IMR-90 (cell line): Measurements from ENCODE around the gene FNDC5. TPM values are rescaled to one million over a fixed set of nuclear protein-coding genes. Genes with fewer than 3 reads are reported as not detected.

Experiments
- ATAC-seq: fragments of 200-7000 bp; cut with Tn5 transposase; 2 replicates; pipeline ENCODE4 v1.9.1; 2020; ENCODE audit warnings: low read depth, mild to moderate bottlenecking, moderate library complexity
- BruUV-seq: library from RNA; stranded (reverse); fragments of 400-500 nt; replicated peaks from 2 replicates; lab custom pipeline; 2021; lab: Mats Ljungman, UMichigan
- CTCF ChIA-PET: fragments of 300-600 bp; formaldehyde crosslinking; extraction: SDS; loops from one replicate; lab custom pipeline; 2021; ENCODE audit warnings: antibody characterized with exemption; lab: Yijun Ruan, JAX
- POLR2A ChIA-PET: fragments of 300-600 bp; sonication (Branson Sonifier 250); formaldehyde crosslinking; loops from one replicate; lab custom pipeline; 2022; ENCODE audit warnings: antibody characterized with exemption; ENCODE audit not compliant: unreplicated experiment; lab: Charles Lee
- DNase-seq: peaks from one replicate; pipeline ENCODE4 v3.0.0; 2013
- H2AFZ ChIP-seq: replicated peaks from 2 replicates; pipeline ENCODE3; 2013; ENCODE audit warnings: low read length, mild to moderate bottlenecking; ENCODE audit not compliant: poor library complexity
- H2AK5ac ChIP-seq: 2 replicates; pipeline ENCODE4 v1.6.1; 2013; ENCODE audit warnings: low read depth, low read length, inconsistent platforms
- H2AK9ac ChIP-seq: replicated peaks from 2 replicates; pipeline ENCODE3; 2013; ENCODE audit warnings: mild to moderate bottlenecking, low read depth, low read length, moderate library complexity; ENCODE audit not compliant: poor library complexity
- H2BK120ac ChIP-seq: 2 replicates; pipeline ENCODE4 v1.6.1; 2013; ENCODE audit warnings: low read depth, low read length, inconsistent platforms
- H2BK15ac ChIP-seq: 3 replicates; pipeline ENCODE4 v1.6.1; 2013; ENCODE audit warnings: low read depth, low read length, inconsistent platforms
- H2BK20ac ChIP-seq: 2 replicates; pipeline ENCODE4 v1.6.1; 2013; ENCODE audit warnings: low read depth, mild to moderate bottlenecking, inconsistent platforms, low read length, moderate library complexity
- H2BK5ac ChIP-seq: 2 replicates; pipeline ENCODE4 v1.6.1; 2013; ENCODE audit warnings: mild to moderate bottlenecking, low read depth, low read length, inconsistent platforms; ENCODE audit not compliant: poor library complexity, severe bottlenecking
- H3K14ac ChIP-seq: replicated peaks from 2 replicates; pipeline ENCODE4 v1.6.1; 2013; ENCODE audit warnings: low read depth, low read length, inconsistent platforms
- H3K18ac ChIP-seq: 2 replicates; pipeline ENCODE4 v1.6.1; 2013; ENCODE audit warnings: low read depth, low read length, control low read depth
- H3K23ac ChIP-seq: 2 replicates; pipeline ENCODE4 v1.6.1; 2013; ENCODE audit warnings: low read depth, low read length, inconsistent platforms
- H3K27ac ChIP-seq: 2 replicates; pipeline ENCODE4 v1.5.1; 2013; ENCODE audit warnings: mild to moderate bottlenecking, control low read depth, low read length; ENCODE audit not compliant: insufficient read depth
- H3K27me3 ChIP-seq: 2 replicates; pipeline ENCODE4 v1.6.1; 2013; ENCODE audit warnings: low read length; ENCODE audit not compliant: control insufficient read depth, insufficient read depth
- H3K36me3 ChIP-seq: 2 replicates; pipeline ENCODE4 v1.6.1; 2013; ENCODE audit warnings: low read length, mixed read lengths; ENCODE audit not compliant: control insufficient read depth, insufficient read depth
- H3K4ac ChIP-seq: 2 replicates; pipeline ENCODE4 v1.6.1; 2013; ENCODE audit warnings: low read depth, low read length, inconsistent platforms
- H3K4me1 ChIP-seq: 2 replicates; pipeline ENCODE4 v1.6.1; 2013; ENCODE audit warnings: low read length, mixed read lengths; ENCODE audit not compliant: control insufficient read depth, insufficient read depth
- H3K4me2 ChIP-seq: 2 replicates; pipeline ENCODE4 v1.6.1; 2013; ENCODE audit warnings: low read depth, mild to moderate bottlenecking, control low read depth, low read length, moderate library complexity
- H3K4me3 ChIP-seq: 2 replicates; pipeline ENCODE4 v1.5.1; 2013; ENCODE audit warnings: low read depth, mild to moderate bottlenecking, control low read depth, low read length, moderate library complexity; ENCODE audit not compliant: insufficient read depth
- H3K56ac ChIP-seq: 2 replicates; pipeline ENCODE4 v1.6.1; 2013; ENCODE audit warnings: low read length, inconsistent platforms; ENCODE audit not compliant: insufficient read depth; ENCODE audit errors: extremely low read depth
- H3K79me1 ChIP-seq, 2 experiments: 2 replicates each; pipeline ENCODE4 v1.6.1; 2013; ENCODE audit warnings: low read length in 2 of 2, inconsistent platforms in 1 of 2, low read depth in 1 of 2
- H3K9ac ChIP-seq: 2 replicates; pipeline ENCODE4 v1.6.1; 2013; ENCODE audit warnings: low read depth, low read length, control low read depth
- H3K9me1 ChIP-seq: 2 replicates; pipeline ENCODE4 v1.6.1; 2013; ENCODE audit warnings: low read length, inconsistent platforms; ENCODE audit not compliant: insufficient read depth
- H3K9me3 ChIP-seq: 2 replicates; pipeline ENCODE4 v1.6.1; 2013; ENCODE audit warnings: low read length; ENCODE audit not compliant: control insufficient read depth, insufficient read depth
- H4K20me1 ChIP-seq: 2 replicates; pipeline ENCODE4 v1.6.1; 2013; ENCODE audit warnings: low read length, inconsistent platforms; ENCODE audit not compliant: insufficient read depth
- H4K5ac ChIP-seq: 2 replicates; pipeline ENCODE4 v1.6.1; 2013; ENCODE audit warnings: mild to moderate bottlenecking, low read depth, low read length, control low read depth
- H4K8ac ChIP-seq, 2 experiments: 2 replicates each; pipeline ENCODE4 v1.6.1; 2013; ENCODE audit warnings: low read depth in 2 of 2, low read length in 2 of 2, control low read depth in 1 of 2, inconsistent platforms in 1 of 2
- H4K91ac ChIP-seq: 2 replicates; pipeline ENCODE4 v1.6.1; 2013; ENCODE audit warnings: low read depth, low read length, inconsistent platforms; ENCODE audit not compliant: insufficient read depth
- BHLHE40 ChIP-seq: fragments of 150-350 bp; IDR thresholded peaks from 2 replicates; pipeline ENCODE4 v1.6.1; 2016; ENCODE audit warnings: mild to moderate bottlenecking, low read depth, low read length
- CEBPB ChIP-seq: IDR thresholded peaks from 2 replicates; pipeline ENCODE4 v1.6.1; 2012; ENCODE audit warnings: low read depth, low read length, improper control_type of control experiment
- CHD1 ChIP-seq: IDR thresholded peaks from 2 replicates; pipeline ENCODE4 v1.6.1; 2012; ENCODE audit warnings: low read depth, low read length, improper control_type of control experiment
- FOS ChIP-seq: fragments of 150-350 bp; IDR thresholded peaks from 2 replicates; pipeline ENCODE4 v1.6.1; 2016; ENCODE audit warnings: low read depth, low read length
- MAFK ChIP-seq: IDR thresholded peaks from 2 replicates; pipeline ENCODE4 v1.6.1; 2012; ENCODE audit warnings: low read depth, low read length, improper control_type of control experiment
- MAZ ChIP-seq: IDR thresholded peaks from 2 replicates; pipeline ENCODE4 v1.6.1; 2012; ENCODE audit warnings: low read depth, mild to moderate bottlenecking, low read length, improper control_type of control experiment, moderate library complexity, borderline replicate concordance
- MXI1 ChIP-seq: IDR thresholded peaks from 2 replicates; pipeline ENCODE4 v1.6.1; 2012; ENCODE audit warnings: low read depth, mild to moderate bottlenecking, low read length, moderate library complexity, borderline replicate concordance
- NFE2L2 ChIP-seq: fragments of 150-350 bp; IDR thresholded peaks from 2 replicates; pipeline ENCODE4 v1.6.1; 2016; ENCODE audit warnings: low read depth, mild to moderate bottlenecking, low read length
- POLR2A ChIP-seq: IDR thresholded peaks from 2 replicates; pipeline ENCODE4 v1.6.1; 2012; ENCODE audit warnings: mild to moderate bottlenecking, low read depth, low read length
- RAD21 ChIP-seq: IDR thresholded peaks from 2 replicates; pipeline ENCODE4 v1.6.1; 2012; ENCODE audit warnings: low read length, improper control_type of control experiment
- RCOR1 ChIP-seq: IDR thresholded peaks from 2 replicates; pipeline ENCODE4 v1.6.1; 2012; ENCODE audit warnings: mild to moderate bottlenecking, low read length, improper control_type of control experiment; ENCODE audit not compliant: insufficient replicate concordance
- RFX5 ChIP-seq: IDR thresholded peaks from 2 replicates; pipeline ENCODE4 v1.8.0; 2012; ENCODE audit warnings: low read depth, mild to moderate bottlenecking, low read length, moderate library complexity
- WGBS, 2 experiments: methylation state at CpG; one replicate each; pipeline versions ENCODE4 v1.1.5 to v1.1.7; 2013; ENCODE audit warnings: missing lambda C conversion rate in 2 of 2; ENCODE audit not compliant: insufficient read length in 1 of 2; ENCODE audit errors: extremely low coverage in 2 of 2; 5-methylcytosine and 5-hydroxymethylcytosine counted together
- dilution Hi-C: fragments of 300-500 bp; cut with HindIII; formaldehyde crosslinking; loops from one replicate; pipeline ENCODE4 v1.14.3; 2018; ENCODE audit warnings: low sequenced_read_pairs; ENCODE audit not compliant: unreplicated experiment
- in situ Hi-C: fragments of 300-500 bp; cut with MboI; formaldehyde crosslinking; loops from 3 replicates; pipeline ENCODE4 v1.14.3; 2019; ENCODE audit warnings: low sequenced_read_pairs, inconsistent platforms, mixed read lengths
- intact Hi-C: fragments of 100-400 bp; cut with micrococcal nuclease; formaldehyde crosslinking; loops from 2 replicates; pipeline ENCODE4 v1.10.0; 2022
- polyA plus RNA-seq, 3 experiments: library from polyadenylated mRNA; depleted of rRNA; stranded (reverse); fragments of >200 nt; gene quantifications; 2 replicates each; pipeline ENCODE4 v1.2.3, GENCODE V29; 2012; ENCODE audit warnings: low replicate concordance in 1 of 3
- total RNA-seq: library from RNA; depleted of rRNA; stranded (reverse); fragments of >200 nt; gene quantifications from 2 replicates; pipeline ENCODE4 v1.2.3, GENCODE V29; 2012
- TF ChIP-seq, protein P1 (sequence below): fragments of 150-350 bp; IDR thresholded peaks from 2 replicates; pipeline ENCODE4 v1.6.1; 2016; ENCODE audit warnings: low read depth, mild to moderate bottlenecking, low read length, moderate library complexity, borderline replicate concordance
- TF ChIP-seq, protein P2 (sequence below): fragments of 150-350 bp; IDR thresholded peaks from 2 replicates; pipeline ENCODE4 v1.6.1; 2017; ENCODE audit warnings: mild to moderate bottlenecking, antibody characterized with exemption, low read length, low read depth
- TF ChIP-seq, protein P3 (sequence below): conservative IDR thresholded peaks from 2 replicates; pipeline ENCODE4 v1.5.1; 2012; ENCODE audit warnings: mild to moderate bottlenecking, low read depth, low read length, improper control_type of control experiment

The FNDC5 gene
- total and polyA plus RNA-seq, 2 of the 4 experiments (the other 2 are of a cell fraction), result 1.2 to 1.6 TPM

DNA sequence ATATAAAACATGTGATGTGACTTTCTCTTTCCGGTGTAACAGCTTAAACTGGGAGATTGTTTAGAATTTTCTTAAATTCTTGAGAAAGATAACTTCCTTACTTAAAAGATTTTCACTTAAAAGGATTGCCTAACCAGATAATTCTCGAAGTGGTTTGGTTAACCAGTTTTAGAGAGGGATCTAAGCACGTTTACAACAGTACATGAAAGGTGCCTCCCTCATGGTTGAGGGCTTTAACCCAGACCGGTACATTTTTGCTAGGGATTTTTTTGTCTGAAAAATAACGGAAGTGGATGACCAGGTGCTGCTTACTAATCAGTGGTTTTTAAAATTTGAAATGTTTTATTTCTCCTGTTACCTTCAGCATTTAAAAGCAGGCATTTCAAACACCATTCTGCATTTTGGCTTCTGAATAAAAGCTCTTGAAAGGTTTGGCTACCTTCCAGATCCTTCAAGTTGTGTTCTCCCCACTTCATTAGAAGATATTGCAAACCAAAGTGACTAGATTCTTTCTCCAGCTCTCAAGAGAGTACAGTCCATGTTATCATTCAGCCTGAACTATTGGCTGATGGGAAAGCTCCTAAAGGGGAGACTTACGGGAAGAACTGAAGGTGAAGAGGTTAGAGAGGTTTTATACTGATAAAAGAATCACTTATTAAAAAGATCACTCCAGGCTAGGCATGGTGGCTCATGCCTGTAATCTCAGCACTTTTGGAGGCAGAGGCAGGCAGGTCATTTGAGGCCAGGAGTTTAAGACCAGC lies 40.4 kb downstream of the FNDC5 start:
- Histone ChIP-seq H3K4me3 (no peak overlapping the region), H3K56ac (no peak overlapping the region), H4K20me1 (no peaks in the 10 kb centered on the region), H2BK120ac (no peak overlapping the region), H3K18ac (no peak overlapping the region), H2BK5ac (no peak overlapping the region), H2AK5ac (no peak overlapping the region), H3K27ac (no peak overlapping the region), H4K8ac (no peak overlapping the region), H3K79me1 (peaks cover 4 to 6% of the 10 kb centered on the region in 2 experiments; a peak in 3 of 4 replicates), H3K14ac (no peak overlapping the region), H2AK9ac (no peak overlapping the region), H3K4ac (no peak overlapping the region), H3K9me3 (no peaks in the 10 kb centered on the region), H3K36me3 (peaks cover 35% of the 10 kb centered on the region), H2AFZ (no peak overlapping the region), H3K4me1 (no peaks in the 10 kb centered on the region), H2BK15ac (no peak overlapping the region), H4K91ac (no peak overlapping the region), H3K27me3 (no peaks in the 10 kb centered on the region), H4K5ac (no peak overlapping the region), H2BK20ac (no peak overlapping the region), H3K9ac (no peak overlapping the region), H3K23ac (no peak overlapping the region), H3K4me2 (no peak overlapping the region), H3K9me1 (no peaks in the 10 kb centered on the region)
- ChIA-PET CTCF (interaction anchor here (0.7 kb wide), 1 partner anchor 268 kb away, joined by 4 read pairs; no protein-coding TSS in a partner anchor), POLR2A (interaction anchor here (0.6 kb wide), 1 partner anchor 10 kb away, joined by 3 read pairs; no protein-coding TSS in a partner anchor)
- dilution Hi-C loops, result no loop called here
- ATAC-seq (no peak), DNase-seq (no peak)
- in situ Hi-C loops, result no loop called here
- BruUV-seq, result no TSS peak
- intact Hi-C loops, result no loop called here
- WGBS, 2 experiments, result no CpG with 5 or more reads among the region's 6 CpGs
- TF ChIP-seq MAFK (no peak), RAD21 (no peak), BHLHE40 (no peak), RFX5 (no peak), MAZ (no peak), POLR2A (no peak), MXI1 (no peak), RCOR1 (no peak), FOS (no peak), CHD1 (no peak), CEBPB (no peak), NFE2L2 (no peak)
- TF ChIP-seq, protein P1, sequence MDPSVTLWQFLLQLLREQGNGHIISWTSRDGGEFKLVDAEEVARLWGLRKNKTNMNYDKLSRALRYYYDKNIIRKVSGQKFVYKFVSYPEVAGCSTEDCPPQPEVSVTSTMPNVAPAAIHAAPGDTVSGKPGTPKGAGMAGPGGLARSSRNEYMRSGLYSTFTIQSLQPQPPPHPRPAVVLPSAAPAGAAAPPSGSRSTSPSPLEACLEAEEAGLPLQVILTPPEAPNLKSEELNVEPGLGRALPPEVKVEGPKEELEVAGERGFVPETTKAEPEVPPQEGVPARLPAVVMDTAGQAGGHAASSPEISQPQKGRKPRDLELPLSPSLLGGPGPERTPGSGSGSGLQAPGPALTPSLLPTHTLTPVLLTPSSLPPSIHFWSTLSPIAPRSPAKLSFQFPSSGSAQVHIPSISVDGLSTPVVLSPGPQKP, result no peak
- TF ChIP-seq, protein P2, sequence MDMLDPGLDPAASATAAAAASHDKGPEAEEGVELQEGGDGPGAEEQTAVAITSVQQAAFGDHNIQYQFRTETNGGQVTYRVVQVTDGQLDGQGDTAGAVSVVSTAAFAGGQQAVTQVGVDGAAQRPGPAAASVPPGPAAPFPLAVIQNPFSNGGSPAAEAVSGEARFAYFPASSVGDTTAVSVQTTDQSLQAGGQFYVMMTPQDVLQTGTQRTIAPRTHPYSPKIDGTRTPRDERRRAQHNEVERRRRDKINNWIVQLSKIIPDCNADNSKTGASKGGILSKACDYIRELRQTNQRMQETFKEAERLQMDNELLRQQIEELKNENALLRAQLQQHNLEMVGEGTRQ, result no peak
- TF ChIP-seq, protein P3, sequence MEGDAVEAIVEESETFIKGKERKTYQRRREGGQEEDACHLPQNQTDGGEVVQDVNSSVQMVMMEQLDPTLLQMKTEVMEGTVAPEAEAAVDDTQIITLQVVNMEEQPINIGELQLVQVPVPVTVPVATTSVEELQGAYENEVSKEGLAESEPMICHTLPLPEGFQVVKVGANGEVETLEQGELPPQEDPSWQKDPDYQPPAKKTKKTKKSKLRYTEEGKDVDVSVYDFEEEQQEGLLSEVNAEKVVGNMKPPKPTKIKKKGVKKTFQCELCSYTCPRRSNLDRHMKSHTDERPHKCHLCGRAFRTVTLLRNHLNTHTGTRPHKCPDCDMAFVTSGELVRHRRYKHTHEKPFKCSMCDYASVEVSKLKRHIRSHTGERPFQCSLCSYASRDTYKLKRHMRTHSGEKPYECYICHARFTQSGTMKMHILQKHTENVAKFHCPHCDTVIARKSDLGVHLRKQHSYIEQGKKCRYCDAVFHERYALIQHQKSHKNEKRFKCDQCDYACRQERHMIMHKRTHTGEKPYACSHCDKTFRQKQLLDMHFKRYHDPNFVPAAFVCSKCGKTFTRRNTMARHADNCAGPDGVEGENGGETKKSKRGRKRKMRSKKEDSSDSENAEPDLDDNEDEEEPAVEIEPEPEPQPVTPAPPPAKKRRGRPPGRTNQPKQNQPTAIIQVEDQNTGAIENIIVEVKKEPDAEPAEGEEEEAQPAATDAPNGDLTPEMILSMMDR, result no peak
